AG08395 (cell line): Measurements from ENCODE around the gene TACR3.
"Not testable (repeated sequence)": the region's sequence is repeated elsewhere in the genome, so short reads cannot be mapped to it uniquely, and the experiment has no call there.

Experiments
- DNase-seq: peaks from one replicate; pipeline ENCODE4 v3.0.0; 2012; ENCODE audit warnings: mixed read lengths, low spot score

Gene TACR3, protein sequence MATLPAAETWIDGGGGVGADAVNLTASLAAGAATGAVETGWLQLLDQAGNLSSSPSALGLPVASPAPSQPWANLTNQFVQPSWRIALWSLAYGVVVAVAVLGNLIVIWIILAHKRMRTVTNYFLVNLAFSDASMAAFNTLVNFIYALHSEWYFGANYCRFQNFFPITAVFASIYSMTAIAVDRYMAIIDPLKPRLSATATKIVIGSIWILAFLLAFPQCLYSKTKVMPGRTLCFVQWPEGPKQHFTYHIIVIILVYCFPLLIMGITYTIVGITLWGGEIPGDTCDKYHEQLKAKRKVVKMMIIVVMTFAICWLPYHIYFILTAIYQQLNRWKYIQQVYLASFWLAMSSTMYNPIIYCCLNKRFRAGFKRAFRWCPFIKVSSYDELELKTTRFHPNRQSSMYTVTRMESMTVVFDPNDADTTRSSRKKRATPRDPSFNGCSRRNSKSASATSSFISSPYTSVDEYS

DNA sequence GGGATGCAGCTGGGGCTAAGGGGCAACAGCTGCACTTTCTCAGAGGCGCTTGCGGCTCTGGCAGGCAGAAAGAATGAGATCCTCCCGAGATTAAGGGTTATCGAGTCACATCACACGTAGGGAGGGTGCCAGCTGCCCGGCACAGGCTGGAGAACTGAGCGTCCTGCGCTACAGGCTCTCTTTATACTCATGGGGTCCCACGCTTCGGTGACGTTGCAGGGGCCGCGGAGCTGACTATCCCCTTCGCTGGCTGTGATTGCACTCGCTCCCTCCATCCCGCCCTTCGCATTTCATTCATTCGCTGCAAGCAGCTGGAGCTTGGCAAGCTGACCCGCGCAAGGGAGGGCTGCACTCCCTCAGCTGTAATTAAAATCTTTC is at the start of gene TACR3:
Gene TACR3 (minus strand): TSS at position 156 of the 378 bp plus-strand sequence. CDS start 310 bp downstream, outside the sequence.
- DNase-seq: no peak

DNA sequence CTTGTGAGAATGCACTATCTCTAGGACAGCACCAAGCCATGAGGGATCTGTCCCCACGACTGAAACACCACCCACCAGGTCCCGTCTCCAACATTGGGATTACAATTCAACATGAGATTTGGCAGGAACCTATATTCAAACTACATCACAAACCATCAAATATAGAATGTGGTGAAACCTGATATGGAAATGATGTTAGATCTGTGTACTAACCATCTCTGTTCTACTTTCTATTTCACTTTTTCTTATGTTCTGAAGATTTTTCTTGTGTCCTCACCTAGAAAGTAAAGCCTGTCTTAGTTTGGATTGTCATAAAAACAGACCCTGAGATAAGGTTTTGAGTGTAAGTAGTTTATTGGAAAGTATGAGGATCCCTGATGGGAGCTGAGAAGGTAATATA is 37.8 kb upstream of the TACR3 start:
- no peak for DNase-seq

DNA sequence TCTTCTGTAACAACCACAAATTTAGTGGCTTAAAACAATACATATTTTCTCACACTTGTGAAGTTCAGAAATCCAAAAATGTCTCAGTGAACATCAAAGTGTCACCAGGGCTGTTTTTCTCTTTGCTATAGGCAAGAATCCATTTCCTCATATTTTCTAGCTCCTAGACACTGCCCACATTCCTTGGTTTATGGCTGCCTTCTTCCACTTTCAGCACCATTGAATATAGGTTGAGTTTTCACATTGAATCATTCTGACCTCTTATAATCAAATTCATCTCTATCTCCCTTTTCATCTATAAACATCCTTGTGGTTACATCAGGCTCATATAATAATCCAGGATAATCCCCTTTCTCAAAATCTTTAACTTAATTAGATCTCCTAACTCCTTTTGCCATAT is 37.0 kb upstream of the TACR3 start:
- DNase-seq: no peak

DNA sequence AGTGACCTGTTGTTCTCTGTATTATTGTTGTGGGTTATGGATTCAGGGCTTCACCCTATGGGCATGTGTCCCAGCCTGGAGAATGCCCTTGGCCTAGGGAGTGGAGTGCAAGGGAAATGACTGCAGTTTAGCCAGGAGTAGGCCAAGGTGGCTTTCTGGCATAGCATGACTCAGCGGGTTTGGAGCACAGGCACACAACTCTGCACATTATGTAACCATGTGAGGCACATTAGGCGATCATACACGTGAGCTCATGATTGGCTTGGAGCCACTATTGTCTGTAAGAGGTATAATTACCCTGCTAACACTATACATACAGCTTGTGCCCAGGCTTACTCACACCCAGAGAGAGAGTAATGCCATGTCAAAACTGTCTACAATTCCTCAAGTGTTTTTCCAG is 35.1 kb upstream of the TACR3 start:
- DNase-seq: no peak

DNA sequence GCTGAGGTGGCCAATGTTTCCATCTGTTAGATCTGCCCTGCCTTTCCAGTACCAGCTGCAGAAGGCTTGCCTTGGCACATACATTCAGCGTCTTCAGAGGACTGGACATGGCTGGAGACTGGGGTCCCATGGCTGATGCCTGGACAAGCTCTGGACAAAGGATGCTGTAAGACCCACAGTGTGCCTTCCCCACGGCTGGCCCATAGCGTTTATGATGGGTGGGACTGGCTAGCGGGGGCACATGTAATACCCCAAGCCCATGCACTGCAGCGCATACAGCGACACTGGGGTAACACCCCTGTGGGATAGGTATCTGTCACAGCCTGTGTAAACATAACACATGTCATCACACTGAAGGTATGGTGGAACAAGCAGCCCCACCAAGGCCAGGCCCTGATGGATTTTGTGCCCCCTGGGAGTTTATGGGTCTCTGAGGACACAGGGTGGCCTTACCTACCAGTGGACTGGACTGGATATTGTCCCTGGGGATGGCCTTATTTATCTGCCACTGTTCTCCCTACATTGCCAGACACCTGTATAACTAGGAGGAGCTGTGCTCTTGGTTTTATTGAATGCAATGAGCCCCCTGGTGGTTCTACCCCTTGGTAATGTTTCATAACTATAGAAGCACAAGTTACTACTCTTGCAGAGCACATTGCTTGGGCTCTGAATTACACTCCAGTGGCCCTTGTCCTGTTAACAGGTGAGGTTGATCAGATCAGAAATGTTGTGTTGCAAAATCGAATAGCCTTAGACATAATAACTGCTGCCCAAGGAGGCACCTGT is 34.3 kb upstream of the TACR3 start:
- no peak for DNase-seq

DNA sequence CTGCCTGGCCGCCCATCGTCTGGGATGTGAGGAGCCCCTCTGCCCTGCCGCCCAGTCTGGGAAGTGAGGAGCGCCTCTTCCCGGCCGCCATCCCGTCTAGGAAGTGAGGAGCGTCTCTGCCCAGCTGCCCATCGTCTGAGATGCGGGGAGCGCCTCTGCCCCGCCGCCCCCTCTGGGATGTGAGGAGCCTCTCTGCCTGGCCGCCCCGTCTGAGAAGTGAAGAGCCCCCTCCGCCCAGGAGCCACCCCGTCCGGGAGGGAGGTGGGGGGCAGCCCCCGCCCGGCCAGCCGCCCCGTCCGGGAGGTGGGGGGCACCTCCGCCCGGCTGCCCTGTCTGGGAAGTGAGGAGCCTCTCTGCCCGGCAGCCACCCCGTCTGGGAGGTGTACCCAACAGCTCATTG is 3.4 kb upstream of the TACR3 start:
- not testable (repeated sequence) for DNase-seq

DNA sequence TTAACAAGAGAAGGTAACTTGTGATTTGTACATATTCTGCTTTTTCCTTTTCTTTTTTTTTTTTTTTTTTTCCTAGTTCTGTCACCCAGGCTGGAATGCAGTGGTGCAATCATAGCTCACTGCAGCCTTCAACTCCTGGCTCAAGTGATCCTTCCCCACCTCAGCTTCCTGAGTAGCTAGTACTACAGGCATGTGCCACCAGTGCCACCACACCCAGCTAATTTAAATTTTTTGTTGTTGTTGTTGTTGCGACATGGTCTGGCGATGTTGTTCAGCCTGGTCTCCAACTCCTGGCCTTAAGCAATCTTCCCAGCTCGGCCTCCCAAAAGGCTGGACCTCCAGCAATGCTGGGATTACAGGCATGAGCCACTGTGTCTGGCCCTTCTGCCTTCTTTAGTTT is 1.5 kb upstream of the TACR3 start:
- DNase-seq: no peak

DNA sequence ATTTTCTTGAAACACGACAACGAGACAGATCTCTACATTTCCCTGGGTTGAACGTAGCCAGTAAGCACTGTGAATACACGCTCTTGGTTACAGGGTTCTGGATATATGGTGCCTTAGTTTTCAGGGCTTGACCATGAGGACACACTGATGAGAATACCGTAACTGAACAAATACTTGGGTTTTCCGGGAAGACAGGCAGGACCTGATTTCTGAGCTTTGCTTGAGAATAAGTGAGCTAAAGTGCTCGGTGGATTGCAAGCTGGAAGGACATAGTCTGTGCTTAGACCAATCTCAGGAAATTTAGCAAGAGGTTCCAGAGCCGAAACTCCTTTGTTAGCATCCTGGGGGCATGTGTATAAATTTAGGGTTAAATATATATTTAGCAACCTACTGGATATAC is 876 bp upstream of the TACR3 start:
- DNase-seq: no peak

DNA sequence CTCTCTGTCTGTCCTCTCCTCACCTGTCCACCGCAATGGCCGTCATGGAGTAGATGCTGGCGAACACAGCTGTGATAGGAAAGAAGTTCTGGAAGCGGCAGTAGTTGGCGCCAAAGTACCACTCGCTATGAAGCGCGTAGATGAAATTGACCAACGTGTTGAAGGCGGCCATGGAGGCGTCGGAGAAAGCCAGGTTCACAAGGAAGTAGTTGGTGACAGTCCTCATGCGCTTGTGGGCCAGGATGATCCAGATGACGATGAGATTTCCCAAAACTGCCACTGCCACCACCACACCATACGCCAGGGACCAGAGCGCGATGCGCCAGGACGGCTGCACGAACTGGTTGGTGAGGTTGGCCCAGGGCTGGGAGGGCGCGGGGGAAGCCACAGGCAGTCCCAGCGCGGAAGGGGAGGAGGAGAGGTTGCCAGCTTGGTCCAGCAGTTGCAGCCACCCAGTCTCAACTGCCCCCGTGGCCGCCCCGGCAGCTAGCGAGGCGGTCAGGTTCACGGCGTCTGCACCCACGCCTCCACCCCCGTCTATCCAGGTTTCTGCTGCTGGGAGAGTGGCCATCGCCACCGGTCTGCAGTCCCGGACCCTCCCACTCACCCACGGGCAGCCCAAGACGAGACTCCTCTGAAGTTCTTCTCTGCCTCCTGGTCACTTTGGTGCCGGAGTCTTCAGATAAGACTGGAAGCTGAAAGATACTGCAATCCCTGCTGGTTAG is 518 bp downstream of the TACR3 start:
- DNase-seq: no peak

DNA sequence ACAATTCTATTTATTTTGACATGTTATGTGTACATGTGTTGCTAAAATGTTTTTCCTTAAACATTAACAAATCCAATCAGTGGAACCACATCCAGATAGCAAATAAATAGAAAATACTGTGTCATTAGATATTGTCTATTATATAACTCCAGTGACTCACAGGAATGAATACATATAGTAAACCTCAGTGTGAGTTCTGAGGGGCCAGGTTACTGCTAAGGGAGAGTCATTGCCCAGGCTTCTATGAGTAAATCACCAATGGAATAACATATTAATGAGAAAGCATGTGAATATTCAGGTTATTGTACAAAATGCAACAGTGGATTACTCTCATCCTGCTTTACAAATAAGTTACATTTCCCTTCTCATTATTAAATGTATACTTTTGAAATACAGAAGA is 27.2 kb downstream of the TACR3 start:
- DNase-seq: no peak

DNA sequence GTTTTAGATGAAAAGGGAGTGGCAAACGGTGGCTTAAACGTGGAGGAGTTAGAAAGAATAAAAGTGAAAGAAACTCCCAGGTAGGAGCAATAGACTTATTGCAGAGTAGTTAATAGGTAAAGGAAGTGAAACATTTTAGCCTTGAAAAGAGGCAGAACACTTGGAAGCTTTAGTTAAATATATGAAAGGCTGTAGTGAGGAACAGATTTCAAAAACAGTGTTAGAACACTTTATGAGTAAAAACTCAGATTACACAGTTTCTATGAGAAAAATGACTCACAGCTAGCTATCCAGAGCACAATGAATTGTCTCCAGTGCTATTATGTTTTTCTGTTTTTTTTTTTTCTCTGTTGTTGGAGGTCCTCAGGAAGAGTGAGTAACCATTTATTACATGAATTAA is 45.8 kb downstream of the TACR3 start:
- DNase-seq: no peak

DNA sequence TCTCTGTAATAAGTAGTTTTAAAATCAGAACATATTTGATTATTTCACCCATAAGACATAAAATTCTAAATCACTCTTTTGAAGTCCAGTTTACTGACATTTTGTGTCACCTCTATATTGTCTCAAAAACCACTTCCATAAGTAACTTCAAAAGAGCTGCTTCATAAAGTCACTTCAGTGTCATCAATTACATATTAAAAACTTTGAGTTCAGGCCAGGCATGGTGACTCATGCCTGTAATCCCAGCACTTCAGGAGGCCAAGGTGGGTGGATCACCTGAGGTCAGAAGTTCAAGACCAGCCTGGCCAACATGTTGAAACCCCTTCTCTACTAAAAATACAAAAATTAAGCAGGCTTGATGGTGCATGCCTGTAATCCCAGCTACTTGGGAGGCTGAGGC is 53.0 kb downstream of the TACR3 start:
- not testable (repeated sequence) for DNase-seq

DNA sequence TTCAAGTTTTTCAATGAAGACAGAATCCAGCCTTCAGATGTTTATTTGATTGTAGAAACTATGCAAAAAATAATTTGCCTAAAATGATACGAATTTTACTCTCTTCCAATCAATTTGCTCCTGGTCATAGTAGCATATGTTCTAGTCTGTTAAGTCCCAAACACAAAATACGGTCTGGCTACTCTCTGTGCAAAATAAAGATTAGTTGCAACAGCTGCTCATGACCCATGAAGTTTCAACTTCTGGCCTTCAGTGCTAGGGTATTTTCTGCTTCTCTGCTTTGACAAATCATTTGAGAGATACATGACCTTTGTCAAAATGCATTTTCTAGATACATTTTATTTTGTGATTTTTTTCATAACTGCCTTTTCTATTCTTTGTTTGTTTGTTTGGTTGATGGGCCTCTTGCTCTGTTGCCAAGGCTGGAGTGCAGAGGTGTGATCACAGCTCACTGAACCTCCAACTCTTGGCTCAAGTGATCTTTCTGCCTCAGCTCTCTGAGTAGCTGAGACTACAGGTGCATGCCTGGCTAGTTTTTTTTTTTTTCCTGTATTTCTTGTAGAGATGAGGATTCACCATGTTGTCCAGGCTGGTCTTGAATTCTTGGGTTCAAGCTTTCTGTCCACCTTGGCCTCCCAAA is 55.2 kb downstream of the TACR3 start:
- DNase-seq: no peak

DNA sequence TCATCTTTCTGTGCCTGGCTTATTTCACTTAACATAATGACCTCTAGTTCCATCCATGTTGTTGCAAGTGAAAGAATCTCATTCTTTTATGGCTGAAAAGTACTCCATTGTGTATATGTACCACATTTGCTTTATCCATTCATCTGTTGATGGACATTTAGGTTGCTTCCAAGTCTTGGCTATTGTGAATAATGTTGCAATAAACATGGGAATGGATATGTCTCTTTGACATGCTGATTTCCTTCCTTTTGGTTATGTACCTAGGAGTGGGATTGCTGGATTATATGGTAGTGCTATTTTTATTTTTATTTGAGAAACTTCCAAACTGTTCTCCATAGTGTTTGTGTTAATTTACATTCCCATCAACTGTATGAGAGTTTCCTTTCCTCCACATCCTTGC is 71.2 kb downstream of the TACR3 start:
- DNase-seq: no peak

DNA sequence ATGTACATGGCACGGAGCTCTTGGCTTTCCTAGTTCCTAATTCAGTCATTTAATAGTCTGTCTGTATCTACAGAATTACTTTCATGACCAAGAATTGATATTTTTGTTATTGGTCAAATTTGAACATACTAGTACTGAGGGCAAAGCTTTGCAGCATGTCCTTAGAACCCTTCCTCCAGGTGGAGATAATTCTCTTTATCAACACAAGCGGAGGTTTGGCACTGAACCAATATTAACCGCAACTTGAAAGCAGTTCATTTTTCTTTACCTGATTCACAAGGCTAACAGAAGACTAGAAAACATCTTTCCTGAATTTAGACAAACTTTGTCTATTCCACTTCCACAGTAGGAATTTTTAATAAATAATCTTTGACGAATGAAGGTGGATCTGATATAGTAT is 73.8 kb downstream of the TACR3 start:
- DNase-seq: no peak

DNA sequence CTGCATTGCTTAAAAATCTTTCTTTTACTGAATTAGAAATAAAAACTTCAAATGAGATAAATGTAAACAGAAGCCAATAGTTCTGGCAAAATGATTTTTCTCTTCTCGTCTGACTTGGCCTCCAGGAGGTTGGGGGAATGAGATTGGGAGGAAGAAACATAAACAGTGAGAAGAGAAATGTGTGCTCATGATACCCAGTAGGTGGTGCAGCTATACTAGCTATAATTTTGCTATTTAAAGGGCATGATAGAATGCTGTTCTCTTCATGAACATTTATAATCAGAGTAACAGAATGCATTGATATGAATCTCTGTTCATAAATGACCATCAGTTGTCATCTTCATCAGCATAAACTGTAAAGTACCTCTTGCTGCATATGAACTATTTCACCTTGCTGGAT is 85.5 kb downstream of the TACR3 start:
- DNase-seq: no peak

DNA sequence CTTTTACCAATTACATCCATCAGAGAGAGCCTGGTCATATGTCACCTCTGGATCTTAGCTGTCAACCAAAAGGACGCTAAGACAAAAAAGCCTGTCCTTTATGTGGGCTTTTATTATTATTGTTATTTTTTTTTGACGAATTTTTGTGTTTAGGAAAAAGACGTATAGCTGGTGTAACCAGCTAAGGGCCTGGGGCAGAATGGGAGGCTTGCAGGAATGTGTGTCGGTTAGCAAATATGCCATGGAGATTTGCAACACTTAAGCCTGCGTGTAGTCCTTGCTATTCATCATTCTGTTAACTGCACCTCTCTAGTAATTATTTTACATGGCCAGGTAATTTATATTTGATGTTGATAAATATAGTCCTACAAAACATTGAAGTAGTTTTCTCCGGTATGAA is 93.5 kb downstream of the TACR3 start:
- no peak for DNase-seq

DNA sequence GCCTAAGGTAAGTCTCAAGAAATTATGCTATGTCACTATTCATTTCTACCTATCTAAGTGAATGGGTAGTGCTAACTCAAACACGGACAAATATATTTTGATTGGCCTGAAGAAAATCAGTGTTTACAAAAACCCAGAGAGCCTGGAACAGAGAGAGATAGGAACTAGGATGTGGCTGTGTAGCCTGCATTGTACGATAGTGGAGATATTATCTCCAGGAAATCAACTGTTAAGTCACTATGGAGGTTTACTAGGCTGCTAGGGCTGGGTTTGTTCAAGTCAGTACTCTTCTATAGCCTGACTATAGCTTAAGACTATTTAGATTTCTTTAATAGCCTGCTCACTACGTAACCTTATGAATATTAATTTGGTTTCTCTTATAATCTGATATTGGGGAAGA is 127.9 kb downstream of the TACR3 start:
- no peak for DNase-seq

DNA sequence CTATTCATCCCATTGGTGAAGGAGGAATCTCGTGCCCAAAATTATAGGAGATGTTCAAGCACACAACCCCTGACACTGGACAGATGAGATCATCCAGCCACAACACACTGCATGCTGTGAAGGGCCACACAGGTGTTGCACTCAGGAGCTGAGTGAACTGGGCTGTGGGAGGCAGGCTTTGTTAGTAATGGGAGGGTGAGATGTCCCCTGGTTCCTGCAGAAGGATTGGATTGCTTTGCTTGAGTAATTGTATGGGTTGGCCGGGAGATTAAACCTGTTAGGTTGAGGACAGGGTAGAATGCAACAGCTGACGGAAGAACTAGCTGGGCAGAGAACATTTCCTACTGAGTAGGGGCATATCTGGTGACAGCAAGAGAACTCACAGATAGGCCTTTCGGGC is 152.2 kb downstream of the TACR3 start:
- no peak for DNase-seq

DNA sequence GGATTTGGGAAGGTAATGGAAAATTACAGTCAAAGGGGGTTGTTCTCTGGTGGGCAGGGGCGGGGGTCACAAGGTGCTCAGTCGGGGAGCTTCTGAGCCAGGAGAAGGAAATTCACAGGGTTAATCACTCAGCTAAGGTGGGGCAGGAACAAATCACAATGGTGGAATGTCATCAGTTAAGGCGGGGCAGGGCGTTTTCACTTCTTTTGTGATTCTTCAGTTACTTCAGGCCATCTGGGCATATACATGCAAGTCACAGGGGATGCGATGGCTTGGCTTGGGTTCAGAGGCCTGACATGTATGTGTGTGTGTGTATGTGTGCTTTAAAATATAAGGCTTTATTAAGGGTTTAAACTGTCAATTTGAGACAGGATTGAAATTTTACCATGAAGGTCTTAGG is 160.6 kb downstream of the TACR3 start:
- DNase-seq: not testable (repeated sequence)
